Measurements from ENCODE around the gene CLMN.

Gene CLMN

GRCh38 chr14:95218006-95218405 lies 101.7 kb downstream of the CLMN start:
- TF ChIP-seq, protein P1, sequence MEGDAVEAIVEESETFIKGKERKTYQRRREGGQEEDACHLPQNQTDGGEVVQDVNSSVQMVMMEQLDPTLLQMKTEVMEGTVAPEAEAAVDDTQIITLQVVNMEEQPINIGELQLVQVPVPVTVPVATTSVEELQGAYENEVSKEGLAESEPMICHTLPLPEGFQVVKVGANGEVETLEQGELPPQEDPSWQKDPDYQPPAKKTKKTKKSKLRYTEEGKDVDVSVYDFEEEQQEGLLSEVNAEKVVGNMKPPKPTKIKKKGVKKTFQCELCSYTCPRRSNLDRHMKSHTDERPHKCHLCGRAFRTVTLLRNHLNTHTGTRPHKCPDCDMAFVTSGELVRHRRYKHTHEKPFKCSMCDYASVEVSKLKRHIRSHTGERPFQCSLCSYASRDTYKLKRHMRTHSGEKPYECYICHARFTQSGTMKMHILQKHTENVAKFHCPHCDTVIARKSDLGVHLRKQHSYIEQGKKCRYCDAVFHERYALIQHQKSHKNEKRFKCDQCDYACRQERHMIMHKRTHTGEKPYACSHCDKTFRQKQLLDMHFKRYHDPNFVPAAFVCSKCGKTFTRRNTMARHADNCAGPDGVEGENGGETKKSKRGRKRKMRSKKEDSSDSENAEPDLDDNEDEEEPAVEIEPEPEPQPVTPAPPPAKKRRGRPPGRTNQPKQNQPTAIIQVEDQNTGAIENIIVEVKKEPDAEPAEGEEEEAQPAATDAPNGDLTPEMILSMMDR (conservative IDR thresholded peaks at IDR 0.05; ENCODE audit: low read depth, low read length): no peak
- H3K4me3 ChIP-seq (ENCODE audit: low read depth, low read length): no peak overlapping the region
- no peak for DNase-seq (ENCODE audit: low read depth)

DNA sequence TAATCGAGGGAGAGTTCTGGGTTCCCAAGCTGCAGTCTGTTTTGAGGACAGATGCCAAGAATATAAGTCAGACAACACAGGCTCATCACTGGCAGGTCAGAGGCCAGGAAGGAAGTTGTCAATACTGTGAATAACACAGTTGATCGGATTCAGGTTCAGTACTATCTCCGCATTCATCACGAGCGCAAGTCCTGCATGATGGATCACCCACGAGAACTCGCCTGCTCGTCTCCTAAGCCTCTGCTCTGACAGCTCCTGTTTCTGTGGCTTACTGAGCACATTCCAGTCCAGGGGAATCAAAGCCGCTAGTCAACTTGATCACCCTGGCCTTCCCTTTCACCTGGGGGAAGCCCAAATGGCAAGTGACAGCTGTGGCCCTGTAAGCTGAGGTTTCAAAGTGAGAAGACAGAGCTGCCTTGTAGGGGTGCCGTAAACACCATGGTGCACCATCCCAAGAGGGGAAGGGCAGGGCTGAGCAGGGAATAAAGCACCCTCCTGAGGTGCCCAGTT lies 102.3 kb downstream of the CLMN start:
- DNase-seq (ENCODE audit: low read depth): peak; percentile 44
- TF ChIP-seq, protein P1 (conservative IDR thresholded peaks at IDR 0.05; ENCODE audit: low read depth, low read length): no peak
- no peak overlapping the region for H3K4me3 ChIP-seq (ENCODE audit: low read depth, low read length)

DNA sequence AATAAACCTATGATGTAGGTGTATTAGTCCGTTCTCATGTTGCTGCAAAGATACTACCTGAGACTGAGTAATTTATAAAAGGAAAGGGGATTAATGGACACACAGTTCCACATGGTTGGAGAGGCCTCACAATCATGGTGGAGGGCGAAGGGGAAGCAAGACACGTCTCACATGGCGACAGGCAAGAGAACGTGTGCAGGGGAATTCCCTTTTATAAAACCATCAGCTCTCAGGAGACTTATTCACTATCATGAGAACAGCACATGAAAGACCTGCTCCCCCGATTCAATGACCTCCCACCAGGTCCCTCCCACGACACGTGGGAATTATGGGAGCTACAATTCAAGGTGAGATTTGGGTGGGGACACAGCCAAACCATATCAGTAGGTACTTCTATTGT lies 103.7 kb downstream of the CLMN start:
- TF ChIP-seq, protein P1 (conservative IDR thresholded peaks at IDR 0.05; ENCODE audit: low read depth, low read length): no peak
- no peak overlapping the region for H3K4me3 ChIP-seq (ENCODE audit: low read depth, low read length)
- DNase-seq (ENCODE audit: low read depth): no peak

DNA sequence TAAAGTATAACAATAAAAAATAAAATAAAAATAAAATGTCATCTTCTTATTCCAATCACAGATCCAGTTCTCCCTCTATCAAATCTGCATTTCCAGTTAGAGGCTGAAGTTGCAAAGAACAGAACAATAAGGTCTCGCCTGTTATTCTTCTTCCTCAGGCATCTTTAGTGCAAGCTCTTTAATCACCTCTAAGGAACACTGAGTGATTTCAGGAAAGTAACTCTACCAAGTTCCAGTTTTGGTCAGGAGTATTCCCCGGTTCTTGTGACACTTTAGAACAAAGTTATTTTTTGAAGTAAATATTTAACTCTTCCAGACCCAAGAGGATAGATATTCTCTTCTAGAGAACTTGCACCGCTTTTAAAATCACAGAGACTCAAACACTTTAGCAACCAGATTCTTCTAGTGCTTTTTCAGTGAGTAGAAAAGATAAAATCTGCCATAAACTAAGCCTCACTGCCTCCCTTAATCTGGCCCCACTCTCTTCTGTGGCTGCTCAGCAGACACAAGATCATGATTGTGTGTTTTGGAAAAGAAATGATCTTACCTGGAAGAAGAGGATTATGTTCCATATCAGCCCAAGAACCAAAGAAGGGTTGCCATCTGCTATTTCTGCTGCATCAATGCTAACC lies 104.5 kb downstream of the CLMN start:
- no peak overlapping the region for H3K4me3 ChIP-seq (ENCODE audit: low read depth, low read length)
- TF ChIP-seq, protein P1 (conservative IDR thresholded peaks at IDR 0.05; ENCODE audit: low read depth, low read length): no peak
- no peak for DNase-seq (ENCODE audit: low read depth)

GRCh38 chr14:95213774-95214173 lies 105.9 kb downstream of the CLMN start:
- no peak overlapping the region for H3K4me3 ChIP-seq (ENCODE audit: low read depth, low read length)
- TF ChIP-seq, protein P1 (conservative IDR thresholded peaks at IDR 0.05; ENCODE audit: low read depth, low read length): no peak
- no peak for DNase-seq (ENCODE audit: low read depth)

DNA sequence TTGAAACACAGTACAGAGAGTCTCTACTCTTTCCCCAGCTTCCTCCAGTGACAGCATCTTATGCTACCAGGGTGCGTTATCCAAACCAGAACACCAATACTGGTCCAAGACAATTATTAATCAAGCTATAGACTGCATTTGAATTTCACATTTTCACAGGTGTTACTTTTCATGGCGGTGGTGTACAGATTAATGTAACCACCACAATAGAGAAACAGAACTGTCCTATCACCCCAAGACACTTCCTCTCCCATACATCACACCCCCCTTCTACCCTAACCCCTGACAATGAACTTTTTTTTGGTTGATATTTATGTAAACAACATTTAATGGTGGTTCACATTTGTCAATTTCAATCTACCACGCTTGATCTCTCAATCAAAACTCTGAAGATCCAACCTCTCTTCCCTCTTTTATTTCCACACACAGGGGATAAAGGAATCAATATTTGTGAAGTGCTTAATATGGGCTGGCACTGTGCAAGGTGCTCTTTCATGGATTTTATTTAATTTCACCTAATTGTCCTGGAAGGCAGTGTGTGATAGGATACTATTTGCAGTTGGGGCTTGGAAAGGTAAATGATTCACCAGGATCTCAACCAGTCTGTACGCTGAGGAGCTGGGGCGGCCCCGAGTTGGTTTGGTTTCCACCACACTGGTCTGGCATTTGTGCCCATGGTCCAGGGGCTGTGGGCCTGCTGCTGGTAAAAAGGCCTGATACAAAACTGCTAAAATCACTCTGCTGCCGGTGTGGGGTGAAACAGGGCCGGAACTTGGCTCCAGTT lies 107.8 kb downstream of the CLMN start:
- no peak for DNase-seq (ENCODE audit: low read depth)
- H3K4me3 ChIP-seq (ENCODE audit: low read depth, low read length): no peak overlapping the region
- TF ChIP-seq, protein P1 (conservative IDR thresholded peaks at IDR 0.05; ENCODE audit: low read depth, low read length): no peak

All from choroid plexus epithelial cell (primary cell).